H1 (cell line): ENCODE results near the gene RERE. TPM values are rescaled to one million over a fixed set of nuclear protein-coding genes. Genes with fewer than 3 reads are reported as not detected.

Experiments used
- BRCA1 ChIP-seq: IDR thresholded peaks from 2 replicates; pipeline ENCODE4 v1.6.1; 2012; ENCODE audit warnings: low read depth, low read length, improper control_type of control experiment
- PHF8 ChIP-seq: fragments of 200-600 bp; sonication (generic); conservative IDR thresholded peaks from 2 replicates; pipeline ENCODE4 v1.7.1; 2012; ENCODE audit warnings: low read depth, mild to moderate bottlenecking, inconsistent platforms, low read length, moderate library complexity
- POLR2AphosphoS5 ChIP-seq: IDR thresholded peaks from 2 replicates; pipeline ENCODE4 v1.6.1; 2011; ENCODE audit warnings: low read depth, low read length
- TAF1 ChIP-seq: IDR thresholded peaks from 2 replicates; pipeline ENCODE4 v1.6.1; 2011; ENCODE audit warnings: mild to moderate bottlenecking, low read depth, low read length
- polyA plus RNA-seq, 7 experiments: library from polyadenylated mRNA; depleted of rRNA in 3 of 7; stranded (reverse) in 5 of 7; unstranded in 2 of 7; fragments of >200 nt in 5 of 7; fragments of 200-250 nt in 2 of 7; gene quantifications; 1 replicate in 5 of 7; 2 replicates in 1 of 7; 4 replicates in 1 of 7; pipeline versions ENCODE4 v1.2.1 to v1.2.3, GENCODE V29; 2011 to 2013; ENCODE audit warnings: missing spikeins in 2 of 7, mixed read lengths in 2 of 7
- total RNA-seq: library from RNA; stranded (reverse); fragmentation: NEBNext Ultra II Directional; extraction: Animal tissue kit (Norgen Biotek cat#: 25700); gene quantifications from 2 replicates; pipeline ENCODE4 v1.2.1, GENCODE V29; 2021

The RERE gene
- total and polyA plus RNA-seq, 2 of the 8 experiments (the other 6 are each of a cell fraction or from before 2014, with no cell fraction given), result 15.3 to 142 TPM

- TF ChIP-seq POLR2AphosphoS5, result no peak
- no peak for TF ChIP-seq TAF1
- no peak for TF ChIP-seq BRCA1
- TF ChIP-seq PHF8, result no peak
- TF ChIP-seq, all 59 proteins: peak for 0
Measured at GRCh38 chr1:8406011-8406410, 411.4 kb downstream of the RERE start (continued).
